ENCODE data around the gene BAIAP3.

Gene BAIAP3

DNA sequence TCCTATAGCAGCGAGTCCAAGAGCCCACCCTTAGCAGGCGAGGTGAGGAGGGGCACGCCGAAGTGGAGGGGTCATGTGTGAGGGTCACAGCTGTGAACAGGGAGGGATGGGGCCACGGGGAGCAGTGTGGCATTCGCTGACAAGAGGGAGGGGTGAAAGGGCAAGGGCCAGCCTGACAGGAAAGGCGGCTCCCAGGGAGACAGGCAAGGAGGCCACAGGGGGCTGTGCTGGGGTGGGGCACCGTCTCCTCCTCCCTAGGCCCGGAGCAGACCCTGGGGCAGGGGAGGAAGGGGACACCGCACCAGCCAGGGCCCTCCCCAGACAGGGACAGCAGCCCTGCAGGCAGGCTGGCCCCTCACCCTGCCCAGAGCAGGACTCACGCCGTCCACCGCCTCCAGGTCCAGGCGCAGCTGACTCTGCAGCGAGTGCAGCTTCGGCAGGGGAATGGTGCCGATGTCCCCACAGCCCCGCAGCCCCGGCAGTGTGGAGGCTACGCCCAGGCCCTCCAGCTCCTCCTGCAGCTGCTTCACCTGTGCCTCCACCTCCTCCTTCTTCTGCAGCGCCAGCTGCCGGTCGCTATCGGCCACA lies 33.4 kb downstream of the BAIAP3 start:
- no peak for DNase-seq (ENCODE audit: low read depth)

GRCh38 chr16:1367486-1368174 lies 34.2 kb downstream of the BAIAP3 start:
- DNase-seq (ENCODE audit: low read depth) = no peak

DNA sequence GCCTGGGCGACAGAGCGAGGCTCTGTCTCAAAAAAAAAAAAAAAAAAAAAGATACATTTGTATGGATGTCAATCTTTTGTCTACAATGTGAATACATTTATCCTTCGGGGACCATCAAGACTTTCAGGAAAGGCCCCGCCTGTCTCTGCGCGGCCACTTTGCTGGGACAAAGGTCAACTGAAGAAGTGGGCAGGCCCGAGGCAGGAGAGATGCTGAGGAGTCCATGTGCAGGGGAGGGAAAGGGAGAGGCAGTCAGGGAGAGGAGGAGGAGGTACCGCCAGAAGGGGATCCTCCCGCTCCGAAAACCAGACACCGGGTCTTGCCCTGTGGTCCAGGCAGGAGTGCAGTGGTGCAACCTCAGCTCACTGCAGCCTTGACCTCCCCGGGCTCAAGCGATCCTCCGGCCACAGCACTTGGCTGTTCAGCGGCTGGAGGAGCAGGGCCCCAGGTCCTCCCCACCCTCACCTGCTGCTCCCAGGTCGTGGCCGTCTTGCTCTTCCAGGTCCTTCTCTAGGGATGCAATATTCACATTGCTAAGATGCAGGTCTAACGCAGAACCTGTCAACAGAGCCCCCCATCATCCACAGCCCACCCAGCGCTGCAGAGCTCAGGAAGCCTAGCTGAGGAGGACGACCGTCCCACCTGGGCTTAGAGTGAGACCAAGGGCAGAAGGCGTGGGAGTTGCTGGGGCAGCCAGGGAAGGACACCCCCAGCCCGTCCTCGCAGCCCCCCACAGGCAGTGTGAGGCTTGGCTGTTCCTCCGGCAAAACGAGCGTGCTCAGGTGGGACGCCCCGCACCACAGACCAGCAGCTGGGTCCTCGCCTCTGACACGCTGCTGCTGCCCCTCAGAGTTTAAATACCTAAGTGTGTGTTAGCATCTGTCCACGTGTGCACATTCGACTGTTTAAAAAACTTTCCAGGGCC lies 37.9 kb downstream of the BAIAP3 start:
- no peak for DNase-seq (ENCODE audit: low read depth)

DNA sequence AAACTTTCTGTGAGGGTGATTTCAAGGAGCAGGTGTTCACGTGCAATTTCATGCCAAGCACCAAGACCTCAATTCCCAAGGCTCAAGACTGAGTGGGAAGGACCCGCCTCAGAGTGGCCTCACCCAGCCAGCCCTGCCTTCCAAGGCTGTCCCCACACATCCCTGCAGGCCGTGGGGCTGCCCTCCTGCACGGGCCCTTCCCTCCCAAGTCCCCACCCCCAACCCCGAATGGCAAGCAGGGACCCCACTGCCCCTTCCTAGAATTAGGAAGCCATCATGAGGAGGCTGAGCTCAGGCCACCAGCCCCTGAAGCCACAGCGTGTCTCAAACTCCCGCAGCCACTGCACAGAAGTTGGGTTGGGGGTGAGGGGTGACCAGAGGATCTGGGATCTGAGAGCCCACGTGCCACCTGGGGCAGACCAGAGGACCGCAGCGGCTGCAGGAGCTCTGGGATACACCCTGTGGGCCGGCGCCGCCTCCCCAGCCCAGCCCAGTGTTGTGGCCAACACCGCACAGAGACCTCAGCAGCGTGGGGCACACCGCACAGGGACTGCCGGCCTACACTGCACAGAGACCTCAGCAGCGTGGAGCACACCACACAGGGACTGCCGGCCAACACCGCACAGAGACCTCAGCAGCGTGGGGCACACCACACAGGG lies 39.0 kb downstream of the BAIAP3 start:
- no peak for DNase-seq (ENCODE audit: low read depth)

DNA sequence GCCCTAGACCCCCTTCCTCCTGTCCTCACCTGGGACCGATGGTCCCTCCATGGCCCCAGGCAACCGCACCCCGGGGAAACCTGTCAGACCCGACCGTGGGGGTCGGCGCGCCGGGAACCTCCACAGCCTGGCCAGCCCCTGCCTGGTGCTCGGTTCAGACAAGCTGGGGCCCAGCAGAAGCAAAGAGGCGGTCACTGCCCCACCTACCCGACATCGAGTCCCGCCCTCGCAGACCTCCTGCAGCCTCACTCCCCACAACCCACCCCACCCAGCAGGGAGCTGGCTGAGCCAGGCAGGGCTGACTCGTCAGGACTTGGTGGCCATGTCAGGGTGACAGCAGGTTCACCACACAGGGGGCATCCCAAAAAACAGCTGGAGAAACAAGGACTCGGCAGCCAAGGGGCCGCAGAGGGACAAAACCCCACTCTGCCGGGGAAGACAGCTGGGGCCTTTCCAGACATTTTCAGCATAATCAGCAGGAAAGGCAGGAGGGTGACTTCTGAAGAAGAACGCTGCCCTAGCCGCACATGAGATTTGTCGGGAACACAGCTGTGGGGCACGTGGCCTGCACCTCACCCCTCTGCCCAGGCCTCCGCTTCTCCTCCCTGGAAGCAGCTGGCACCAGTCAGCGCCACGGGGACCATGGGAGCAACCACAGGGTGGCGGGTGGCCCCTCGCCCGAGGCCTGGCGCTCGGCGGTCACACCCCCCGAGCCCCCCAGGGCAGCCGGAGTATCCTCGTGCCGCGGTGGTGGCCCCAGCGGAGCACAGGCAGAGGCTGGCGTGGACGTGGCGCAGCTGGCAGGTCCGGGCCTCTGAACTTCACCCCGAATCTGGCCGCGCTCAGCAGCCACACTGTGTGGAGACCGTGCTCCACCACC lies 41.2 kb downstream of the BAIAP3 start:
- no peak for DNase-seq (ENCODE audit: low read depth)

GRCh38 chr16:1375298-1375640 lies 41.8 kb downstream of the BAIAP3 start:
- no peak for DNase-seq (ENCODE audit: low read depth)

DNA sequence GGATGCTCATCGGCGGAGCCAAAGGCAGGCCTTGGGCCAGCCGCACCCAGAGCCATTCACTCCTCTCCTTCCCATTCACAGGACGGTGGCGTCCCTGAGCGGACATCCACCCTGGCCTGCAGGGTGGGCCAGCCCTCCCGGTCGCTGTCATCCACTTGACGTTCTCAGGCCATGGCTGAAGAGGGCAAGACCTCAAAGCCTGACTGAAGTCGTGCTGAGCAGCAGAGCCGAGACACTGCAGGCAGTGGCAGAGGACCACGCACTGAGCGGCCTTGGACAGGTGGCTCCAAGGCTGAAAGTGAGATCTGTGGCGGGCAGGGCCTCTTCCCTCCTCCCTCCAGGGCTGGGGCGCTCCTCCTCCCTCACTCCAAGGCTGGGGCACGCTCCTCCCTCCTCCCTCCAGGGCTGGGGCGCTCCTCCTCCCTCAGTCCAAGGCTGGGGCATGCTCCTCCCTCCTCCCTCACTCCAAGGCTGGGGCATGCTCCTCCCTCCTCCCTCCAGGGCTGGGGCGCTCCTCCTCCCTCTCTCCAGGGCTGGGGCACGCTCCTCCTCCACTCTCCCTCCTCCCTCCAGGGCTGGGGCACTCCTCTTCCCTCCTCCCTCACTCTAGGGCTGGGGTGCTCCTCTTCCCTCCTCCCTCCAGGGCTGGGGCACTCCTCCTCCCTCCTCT lies 42.4 kb downstream of the BAIAP3 start:
- DNase-seq (ENCODE audit: low read depth) = no peak

DNA sequence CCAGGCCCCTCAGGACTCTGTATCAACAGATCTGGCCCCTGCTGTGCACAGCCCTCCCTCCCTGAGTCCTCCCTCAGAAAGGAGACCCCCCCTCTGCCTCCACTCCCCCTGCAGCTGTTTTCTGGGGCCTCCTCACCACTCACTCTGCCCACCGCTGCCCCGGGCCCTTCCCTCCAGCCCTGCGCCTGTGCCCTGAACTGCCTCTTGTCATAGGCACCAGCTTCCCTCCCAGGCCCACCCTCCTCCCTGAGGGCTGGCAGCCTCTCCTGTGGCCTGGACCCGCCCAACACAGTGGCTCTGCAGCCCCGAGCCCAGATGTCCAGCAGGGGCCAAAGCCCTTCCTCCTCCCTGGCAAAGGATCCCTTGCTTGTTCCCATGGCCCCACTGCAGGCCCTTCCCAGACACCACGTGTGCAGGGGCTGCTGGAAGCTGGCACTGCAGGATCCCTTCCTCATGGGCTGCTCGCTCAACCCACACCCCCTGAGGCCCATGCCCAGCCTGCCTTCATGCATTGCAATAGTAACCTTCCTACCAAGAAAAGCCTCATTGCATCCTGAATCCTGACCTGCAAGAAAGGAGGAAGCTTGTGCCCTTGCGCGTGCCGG lies 44.1 kb downstream of the BAIAP3 start:
- no peak for DNase-seq (ENCODE audit: low read depth)

GRCh38 chr16:1378087-1378803 lies 44.8 kb downstream of the BAIAP3 start:
- DNase-seq (ENCODE audit: low read depth) = no peak

GRCh38 chr16:1378804-1379303 lies 45.4 kb downstream of the BAIAP3 start:
- peak; percentile 86 for DNase-seq (ENCODE audit: low read depth)

DNA sequence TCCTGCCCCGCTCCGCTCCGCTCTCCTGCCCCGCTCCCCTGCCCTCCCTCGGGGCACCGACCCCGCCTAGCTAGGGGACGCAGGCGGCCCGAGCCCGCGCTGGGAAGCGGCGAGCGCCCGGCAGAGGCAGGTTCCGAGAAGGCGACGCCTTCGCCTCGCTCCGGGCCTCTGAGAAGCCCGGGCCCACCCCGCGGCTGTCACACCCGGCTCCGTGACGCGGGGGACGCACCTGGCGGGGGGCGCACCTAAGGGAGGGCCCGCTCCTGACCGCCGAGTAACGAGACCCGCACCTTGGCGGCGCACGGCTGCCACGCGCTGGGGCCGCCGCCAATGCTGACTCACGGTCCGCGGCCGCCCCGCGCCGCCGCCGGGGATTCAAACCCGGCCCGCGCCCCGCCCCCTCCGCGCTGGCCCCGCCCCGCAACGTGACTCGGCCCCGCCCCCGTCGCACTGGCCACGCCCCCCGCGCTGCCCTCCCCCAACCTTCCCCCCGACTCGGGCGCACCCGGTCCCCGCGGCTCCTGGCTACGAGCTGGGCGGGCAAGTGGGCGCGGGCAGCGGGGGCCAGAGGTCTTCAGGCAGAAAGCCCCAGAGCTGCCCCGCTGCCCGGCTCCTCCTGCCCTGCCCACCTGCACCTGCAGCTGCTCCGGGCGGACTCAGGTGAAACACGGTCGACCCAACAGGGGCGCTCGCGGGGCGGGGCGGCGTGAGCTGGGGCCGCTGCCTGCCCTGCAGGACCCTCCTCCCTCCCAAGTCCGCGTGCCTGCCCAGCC lies 46.0 kb downstream of the BAIAP3 start:
- peak; percentile 41 for DNase-seq (ENCODE audit: low read depth)

DNA sequence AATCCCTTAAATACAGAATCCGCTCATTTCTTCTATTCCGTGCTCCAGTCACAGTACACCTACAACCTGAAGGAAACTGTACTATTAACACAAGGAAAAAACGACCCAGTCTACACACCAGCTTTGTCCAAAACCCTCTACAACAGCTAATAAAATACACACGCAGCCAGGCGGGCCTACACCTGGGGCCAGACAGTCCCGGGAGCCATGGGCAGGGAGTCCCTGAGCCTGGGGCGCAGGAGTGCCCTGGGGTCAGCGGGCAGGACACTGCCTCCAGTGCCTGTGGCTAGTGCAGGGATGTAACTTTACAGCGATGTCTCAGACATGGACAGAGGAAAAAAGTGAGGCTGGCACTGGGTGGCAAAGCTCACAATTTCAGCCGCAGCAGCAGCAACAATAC lies 46.8 kb downstream of the BAIAP3 start:
- DNase-seq (ENCODE audit: low read depth) = no peak

GRCh38 chr16:1381612-1382406 lies 48.4 kb downstream of the BAIAP3 start:
- no peak for DNase-seq (ENCODE audit: low read depth)

GRCh38 chr16:1383556-1383955 lies 50.1 kb downstream of the BAIAP3 start:
- no peak for DNase-seq (ENCODE audit: low read depth)

DNA sequence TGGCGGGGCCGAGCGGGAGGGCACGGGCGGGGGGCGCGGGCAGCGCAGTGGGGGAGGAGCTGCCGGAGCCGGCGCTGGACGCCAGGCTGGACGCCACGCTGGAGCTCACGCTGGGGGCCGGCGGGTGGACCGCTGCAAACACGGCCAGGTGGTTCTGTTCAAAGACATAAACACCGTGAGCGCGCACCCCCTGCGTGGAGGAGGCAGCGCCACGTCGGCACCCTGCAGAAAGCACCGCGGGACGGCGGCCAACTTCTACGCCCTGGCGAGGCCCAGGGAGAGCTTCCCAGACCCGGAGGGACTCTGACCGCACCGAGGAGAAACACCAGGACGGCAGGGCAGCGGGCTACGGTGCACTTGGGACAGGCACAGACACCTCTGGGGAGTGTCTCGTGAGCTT lies 51.8 kb downstream of the BAIAP3 start:
- DNase-seq (ENCODE audit: low read depth) = no peak

DNA sequence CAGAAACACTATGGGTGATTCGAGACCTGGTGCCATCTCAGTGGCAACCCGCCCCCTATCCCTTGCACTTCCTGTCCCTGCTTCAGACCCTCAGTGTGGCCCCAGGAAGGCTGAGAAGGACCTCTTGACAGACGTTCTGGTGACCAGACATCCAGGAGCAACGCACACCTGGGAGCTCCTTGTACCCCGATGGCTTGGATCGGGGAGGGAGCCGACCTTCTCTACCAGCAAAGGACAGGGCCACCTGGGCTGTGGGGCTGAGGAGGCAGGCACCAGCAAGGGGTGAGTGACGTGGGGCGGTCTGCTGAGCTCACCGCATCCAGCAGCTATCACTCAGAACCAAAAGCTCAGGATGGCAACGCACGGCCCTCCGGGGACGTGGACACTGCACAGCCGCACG lies 53.9 kb downstream of the BAIAP3 start:
- DNase-seq (ENCODE audit: low read depth) = no peak

GRCh38 chr16:1389762-1390161 lies 56.3 kb downstream of the BAIAP3 start:
- DNase-seq (ENCODE audit: low read depth) = no peak

DNA sequence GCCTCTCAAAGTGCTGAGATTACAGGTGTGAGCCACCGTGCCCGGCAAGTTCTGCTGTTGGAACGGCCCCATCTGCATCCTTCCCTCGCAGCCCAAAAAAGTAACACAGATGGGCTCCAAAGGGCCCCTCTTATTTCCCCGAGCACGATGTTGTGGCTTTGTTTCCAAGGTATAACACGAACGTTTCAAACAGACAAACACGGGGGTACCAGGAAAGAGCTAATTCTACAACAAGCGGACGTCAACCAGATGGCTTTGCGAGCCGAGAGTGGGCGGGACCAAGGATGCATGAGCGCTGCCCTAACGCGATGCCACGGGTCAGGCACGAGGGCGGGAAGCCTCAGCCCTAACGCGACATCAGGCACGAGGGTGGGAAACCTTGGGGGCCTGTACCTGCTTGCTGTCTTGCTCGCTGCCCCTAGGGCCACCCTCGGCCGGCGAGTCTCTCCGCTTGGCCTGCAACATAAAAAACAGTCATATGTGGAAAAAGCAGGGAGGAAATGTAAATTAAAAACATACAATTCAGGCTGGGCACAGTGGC lies 56.9 kb downstream of the BAIAP3 start:
- no peak for DNase-seq (ENCODE audit: low read depth)

Data from fibroblast of gingiva (primary cell).